ENCODE results near the gene TEX28.
A peak's percentile ranks its signal among the peaks of the same experiment; 100 is the strongest.

GRCh38 chrX:154317391-154317995 is 22.6 kb upstream of the TEX28 start:
- TF ChIP-seq, protein P1, sequence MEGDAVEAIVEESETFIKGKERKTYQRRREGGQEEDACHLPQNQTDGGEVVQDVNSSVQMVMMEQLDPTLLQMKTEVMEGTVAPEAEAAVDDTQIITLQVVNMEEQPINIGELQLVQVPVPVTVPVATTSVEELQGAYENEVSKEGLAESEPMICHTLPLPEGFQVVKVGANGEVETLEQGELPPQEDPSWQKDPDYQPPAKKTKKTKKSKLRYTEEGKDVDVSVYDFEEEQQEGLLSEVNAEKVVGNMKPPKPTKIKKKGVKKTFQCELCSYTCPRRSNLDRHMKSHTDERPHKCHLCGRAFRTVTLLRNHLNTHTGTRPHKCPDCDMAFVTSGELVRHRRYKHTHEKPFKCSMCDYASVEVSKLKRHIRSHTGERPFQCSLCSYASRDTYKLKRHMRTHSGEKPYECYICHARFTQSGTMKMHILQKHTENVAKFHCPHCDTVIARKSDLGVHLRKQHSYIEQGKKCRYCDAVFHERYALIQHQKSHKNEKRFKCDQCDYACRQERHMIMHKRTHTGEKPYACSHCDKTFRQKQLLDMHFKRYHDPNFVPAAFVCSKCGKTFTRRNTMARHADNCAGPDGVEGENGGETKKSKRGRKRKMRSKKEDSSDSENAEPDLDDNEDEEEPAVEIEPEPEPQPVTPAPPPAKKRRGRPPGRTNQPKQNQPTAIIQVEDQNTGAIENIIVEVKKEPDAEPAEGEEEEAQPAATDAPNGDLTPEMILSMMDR (IDR thresholded peaks at IDR 0.05), result peak in 2 of 3 experiments; percentile 15 to 52
- no peak for TF ChIP-seq POLR2A (IDR thresholded peaks at IDR 0.05; ENCODE audit: low read depth)
- TF ChIP-seq EP300 (IDR thresholded peaks at IDR 0.05), result no peak
- TF ChIP-seq POLR2AphosphoS5 (IDR thresholded peaks at IDR 0.05), result no peak

Data from esophagus muscularis mucosa (tissue), 4 donors.